Gastroesophageal sphincter (tissue), 3 donors: ENCODE data around the gene SGPP1.

Source experiments
- CTCF ChIP-seq, 4 experiments: fragments of 200-600 bp in 2 of 4; fragments of 450-650 bp in 2 of 4; sonication (generic) in 1 of 4; IDR thresholded peaks; one replicate each; pipeline ENCODE4 v1.5.1; 2017 to 2019; ENCODE audit warnings: antibody characterized with exemption in 4 of 4, mild to moderate bottlenecking in 2 of 4, moderate library complexity in 2 of 4
- EP300 ChIP-seq: sonication (generic); formaldehyde crosslinking; IDR thresholded peaks from one replicate; pipeline ENCODE4 v1.6.1; 2017; ENCODE audit warnings: antibody characterized with exemption, mild to moderate bottlenecking
- POLR2AphosphoS5 ChIP-seq: sonication (generic); formaldehyde crosslinking; IDR thresholded peaks from one replicate; pipeline ENCODE4 v1.6.1; 2017; ENCODE audit warnings: antibody characterized with exemption

- no peak for TF ChIP-seq CTCF (IDR thresholded peaks at IDR 0.05)
- TF ChIP-seq POLR2AphosphoS5: no peak
- no peak for TF ChIP-seq EP300
Measured at GRCh38 chr14:63713764-63714163, 14.1 kb downstream of the SGPP1 start.
